OCI-LY7 (cell line): ENCODE data around the gene DBP.
"Not testable (repeated sequence)": the region's sequence is repeated elsewhere in the genome, so short reads cannot be mapped to it uniquely, and the experiment has no call there.

Experiments
- EZH2phosphoT487 ChIP-seq: fragments of 200-600 bp; sonication (generic); IDR thresholded peaks from 2 replicates; pipeline ENCODE4 v1.6.1; 2018; ENCODE audit warnings: low read depth, borderline replicate concordance, mild to moderate bottlenecking, mixed run types, antibody characterized with exemption, low read length, moderate library complexity, mixed read lengths
- TF ChIP-seq, protein P1 (sequence below): fragments of 200-600 bp; sonication (generic); conservative IDR thresholded peaks from 2 replicates; pipeline ENCODE4 v1.5.1; 2014; ENCODE audit warnings: mild to moderate bottlenecking, antibody characterized with exemption, low read length, moderate library complexity, mixed read lengths

DNA sequence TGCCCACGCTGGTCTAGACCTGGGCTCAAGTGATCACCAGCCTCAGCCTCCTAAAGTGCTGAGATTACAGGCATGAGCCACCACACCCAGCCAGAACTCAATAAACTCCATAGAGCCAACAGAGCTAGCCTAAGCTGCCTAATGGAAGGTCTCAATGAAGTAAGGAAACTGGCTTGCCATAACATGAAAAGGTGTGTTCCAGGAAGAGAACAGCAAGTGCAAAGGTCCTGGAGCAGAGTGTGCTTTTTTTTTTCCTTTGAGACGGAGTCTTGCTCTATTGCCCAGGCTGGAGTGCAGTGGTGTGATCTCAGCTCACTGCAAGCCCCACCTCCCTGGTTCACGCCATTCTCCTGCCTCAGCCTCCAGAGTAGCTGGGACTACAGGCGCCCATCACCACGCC lies 20.6 kb upstream of the DBP start:
- TF ChIP-seq, protein P1, sequence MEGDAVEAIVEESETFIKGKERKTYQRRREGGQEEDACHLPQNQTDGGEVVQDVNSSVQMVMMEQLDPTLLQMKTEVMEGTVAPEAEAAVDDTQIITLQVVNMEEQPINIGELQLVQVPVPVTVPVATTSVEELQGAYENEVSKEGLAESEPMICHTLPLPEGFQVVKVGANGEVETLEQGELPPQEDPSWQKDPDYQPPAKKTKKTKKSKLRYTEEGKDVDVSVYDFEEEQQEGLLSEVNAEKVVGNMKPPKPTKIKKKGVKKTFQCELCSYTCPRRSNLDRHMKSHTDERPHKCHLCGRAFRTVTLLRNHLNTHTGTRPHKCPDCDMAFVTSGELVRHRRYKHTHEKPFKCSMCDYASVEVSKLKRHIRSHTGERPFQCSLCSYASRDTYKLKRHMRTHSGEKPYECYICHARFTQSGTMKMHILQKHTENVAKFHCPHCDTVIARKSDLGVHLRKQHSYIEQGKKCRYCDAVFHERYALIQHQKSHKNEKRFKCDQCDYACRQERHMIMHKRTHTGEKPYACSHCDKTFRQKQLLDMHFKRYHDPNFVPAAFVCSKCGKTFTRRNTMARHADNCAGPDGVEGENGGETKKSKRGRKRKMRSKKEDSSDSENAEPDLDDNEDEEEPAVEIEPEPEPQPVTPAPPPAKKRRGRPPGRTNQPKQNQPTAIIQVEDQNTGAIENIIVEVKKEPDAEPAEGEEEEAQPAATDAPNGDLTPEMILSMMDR: not testable (repeated sequence)
- not testable (repeated sequence) for TF ChIP-seq EZH2phosphoT487
